ENCODE measurements around the gene KBTBD13.
A peak's percentile ranks its signal among the peaks of the same experiment; 100 is the strongest.

The KBTBD13 gene

DNA sequence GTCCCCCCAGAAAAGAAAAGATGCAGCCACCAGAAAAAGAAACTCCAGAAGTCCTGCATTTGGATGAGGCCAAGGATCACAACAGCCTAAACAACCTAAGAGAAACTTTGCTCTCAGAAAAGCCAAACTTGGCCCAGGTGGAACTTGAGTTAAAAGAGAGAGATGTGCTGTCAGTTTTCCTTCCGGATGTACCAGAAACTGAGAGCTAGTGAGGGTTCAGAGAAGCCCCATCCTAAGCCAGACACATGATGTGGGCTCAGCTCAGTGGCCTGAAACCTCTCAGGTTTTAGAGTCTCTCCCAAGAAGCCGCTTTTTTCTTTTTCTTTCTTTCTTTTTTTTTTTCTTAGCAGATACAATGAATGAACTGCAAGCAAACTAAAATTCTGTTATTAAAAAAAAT is 23.6 kb upstream of the KBTBD13 start:
- DNase-seq: no peak

- DNase-seq: peak; percentile 59
Observed at GRCh38 chr15:65054333-65055200, 22.0 kb upstream of the KBTBD13 start.

- DNase-seq: no peak
Observed at GRCh38 chr15:65055201-65055870, 21.2 kb upstream of the KBTBD13 start.

GRCh38 chr15:65056106-65056505 is 20.4 kb upstream of the KBTBD13 start:
- no peak for DNase-seq

DNA sequence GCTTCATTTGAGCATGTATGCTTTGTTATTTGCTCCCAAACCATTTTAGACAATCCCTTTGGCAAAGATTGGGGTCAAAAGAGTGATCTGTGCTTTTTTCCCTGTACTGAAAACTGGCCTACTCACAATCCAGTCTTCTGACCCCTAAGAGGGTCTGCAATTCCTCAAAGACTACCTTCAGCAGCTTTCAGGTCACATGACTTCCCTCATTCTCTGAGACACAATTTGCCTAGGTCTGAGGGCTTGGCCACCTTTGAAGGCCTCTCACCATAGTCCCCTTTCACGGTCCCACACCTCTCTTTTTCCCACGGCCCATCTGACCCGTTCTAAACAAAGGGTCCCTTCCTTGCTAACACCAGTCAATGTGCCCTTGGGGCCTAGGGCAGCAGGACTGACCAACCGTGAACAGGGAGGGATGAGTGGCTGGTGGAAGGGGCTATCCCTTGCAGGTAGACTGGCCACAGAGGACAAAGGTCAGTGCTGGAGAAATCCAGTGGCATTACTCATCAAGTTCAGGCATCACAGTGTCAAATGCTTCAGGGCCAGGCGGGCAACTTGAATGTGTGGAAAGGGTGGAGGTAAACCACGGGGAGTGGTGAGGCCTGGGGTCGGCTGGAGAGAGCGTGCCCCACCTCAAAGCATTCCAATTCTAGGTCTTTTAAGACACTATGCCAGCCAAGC is 19.5 kb upstream of the KBTBD13 start:
- DNase-seq: no peak

GRCh38 chr15:65057549-65057940 is 19.0 kb upstream of the KBTBD13 start:
- DNase-seq: no peak

GRCh38 chr15:65058394-65059368 is 17.9 kb upstream of the KBTBD13 start:
- DNase-seq: no peak

DNA sequence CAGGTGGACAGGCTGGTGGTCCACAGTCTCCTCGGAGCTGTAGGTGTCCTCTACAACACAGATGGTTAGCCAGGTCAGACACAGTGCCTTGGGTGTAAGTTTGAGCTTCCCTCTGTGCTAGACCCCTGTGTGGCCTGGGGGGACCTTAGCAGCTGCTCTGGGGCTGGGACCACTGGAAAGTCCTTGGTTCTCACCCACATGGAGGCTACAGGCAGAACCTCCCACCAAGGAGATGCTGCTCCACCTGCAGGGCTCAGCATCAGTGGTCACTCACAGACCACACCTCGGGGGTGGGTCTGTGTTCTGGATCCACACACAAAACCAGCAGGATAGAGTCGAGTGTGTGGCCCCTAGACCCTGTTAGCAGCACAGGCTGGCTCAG is 17.2 kb upstream of the KBTBD13 start:
- DNase-seq: no peak

- DNase-seq: no peak
Observed at GRCh38 chr15:65059931-65060596, 16.5 kb upstream of the KBTBD13 start.

GRCh38 chr15:65060641-65061397 is 15.7 kb upstream of the KBTBD13 start:
- DNase-seq: no peak

GRCh38 chr15:65062061-65062460 is 14.5 kb upstream of the KBTBD13 start:
- DNase-seq: no peak

DNA sequence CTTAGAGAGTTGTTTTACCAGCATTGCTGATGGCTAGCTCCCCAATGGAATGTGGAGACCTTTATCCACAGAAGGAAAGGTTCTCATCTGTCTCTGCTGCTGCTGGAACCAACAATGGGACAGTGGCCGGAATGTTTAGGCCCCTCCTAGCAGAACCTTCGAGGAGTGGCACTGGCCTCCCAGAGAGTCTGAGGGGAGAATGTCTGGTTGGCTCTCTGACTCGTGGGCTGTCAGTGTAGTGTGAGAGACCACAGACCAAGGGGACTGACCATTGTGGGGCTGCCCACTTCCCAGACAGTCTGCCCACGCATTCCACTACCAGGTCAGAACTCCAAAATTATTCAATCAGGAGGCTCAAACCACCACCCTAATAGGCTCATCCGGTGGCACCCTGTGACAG is 13.8 kb upstream of the KBTBD13 start:
- no peak for DNase-seq

- DNase-seq: no peak
Observed at GRCh38 chr15:65066001-65066634, 10.4 kb upstream of the KBTBD13 start.

GRCh38 chr15:65066635-65067316 is 9.8 kb upstream of the KBTBD13 start:
- DNase-seq: no peak

DNA sequence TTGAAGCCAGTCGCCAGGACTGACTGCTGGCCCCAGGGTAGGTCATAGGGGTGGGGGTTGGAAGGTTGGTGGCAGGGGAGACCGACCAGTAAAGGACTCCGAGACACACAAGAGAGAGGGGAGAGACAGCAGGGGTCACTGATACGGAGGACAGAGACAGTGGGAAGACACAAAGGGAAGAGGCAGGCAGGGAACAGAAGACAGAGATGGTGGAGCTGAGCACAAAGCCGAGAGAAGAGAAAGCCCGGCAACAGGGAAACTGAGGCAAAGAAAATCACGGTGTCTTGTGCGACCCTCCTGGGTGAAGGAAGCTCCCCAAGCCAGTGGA is 9.3 kb upstream of the KBTBD13 start:
- no peak for DNase-seq

GRCh38 chr15:65067645-65068402 is 8.7 kb upstream of the KBTBD13 start, which contains the start of gene RASL12:
Gene RASL12 (minus strand): TSS chr15:65067991. CDS start chr15:65067835, 156 bp downstream.
- DNase-seq: no peak

- DNase-seq: no peak
Observed at GRCh38 chr15:65068403-65068788, 8.2 kb upstream of the KBTBD13 start.

DNA sequence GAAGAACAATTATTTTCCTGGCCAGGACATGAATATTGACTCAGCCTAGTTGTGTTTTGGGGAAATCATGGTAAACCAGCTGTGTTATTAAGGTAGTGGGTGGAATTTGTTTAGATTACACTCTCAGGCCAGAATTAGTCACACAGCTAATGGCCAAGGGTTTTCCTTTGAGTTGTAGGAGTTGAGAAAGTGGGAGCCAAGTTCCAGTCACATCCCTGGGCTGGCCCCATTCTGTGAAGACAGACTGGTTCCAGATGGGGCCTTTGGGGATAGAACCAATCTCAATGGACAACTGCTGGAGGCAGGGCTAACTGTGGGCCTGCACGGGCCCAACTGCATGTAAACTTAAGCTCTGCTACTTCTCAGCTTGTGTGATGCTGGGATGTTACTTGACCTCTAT is 7.4 kb upstream of the KBTBD13 start:
- no peak for DNase-seq

DNA sequence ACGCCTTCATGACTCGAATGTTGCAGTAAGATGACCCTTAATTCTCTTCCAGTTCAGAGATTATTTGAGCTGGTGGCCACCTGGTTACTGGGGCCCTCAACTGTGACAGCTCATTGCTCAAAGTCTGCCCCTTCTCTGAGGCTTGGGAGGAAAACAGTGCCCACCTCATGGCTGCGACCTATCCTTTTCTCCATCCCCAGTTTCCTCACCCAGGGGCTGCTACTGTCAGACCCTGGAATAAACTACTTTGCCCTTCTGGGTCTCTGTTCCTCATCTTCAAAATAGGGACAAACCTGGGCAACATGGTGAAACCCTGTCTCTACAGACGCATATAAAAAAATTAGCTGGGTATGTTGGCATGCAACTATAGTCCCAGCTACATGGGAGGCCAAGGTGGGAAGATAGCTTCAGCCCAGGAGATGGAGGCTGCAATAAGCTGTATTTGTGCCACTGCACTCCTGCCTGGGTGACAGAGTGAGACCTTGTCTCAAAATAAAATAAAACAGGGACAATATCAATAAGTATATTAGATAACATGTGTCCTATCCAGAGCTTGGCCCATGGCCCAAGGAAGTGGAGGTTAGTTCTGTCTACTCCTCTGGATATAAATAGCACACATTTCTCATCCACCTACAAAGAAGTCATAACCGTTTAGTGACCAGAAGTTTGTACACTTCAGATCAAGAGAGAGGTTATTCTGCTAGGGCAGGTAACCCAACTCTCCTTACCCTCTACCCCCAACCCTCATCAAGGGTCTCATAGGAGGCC is 6.6 kb upstream of the KBTBD13 start:
- no peak for DNase-seq
